DMS53 treated with DMSO at 0.1 percent for 48 hours (cell line): ENCODE measurements around the gene UTP15.

ENCODE experiments used
- DNase-seq: peaks from one replicate; lab custom pipeline; 2025; ENCODE audit not compliant: unreplicated experiment; lab: John Stamatoyannopoulos, UW

The UTP15 gene, protein sequence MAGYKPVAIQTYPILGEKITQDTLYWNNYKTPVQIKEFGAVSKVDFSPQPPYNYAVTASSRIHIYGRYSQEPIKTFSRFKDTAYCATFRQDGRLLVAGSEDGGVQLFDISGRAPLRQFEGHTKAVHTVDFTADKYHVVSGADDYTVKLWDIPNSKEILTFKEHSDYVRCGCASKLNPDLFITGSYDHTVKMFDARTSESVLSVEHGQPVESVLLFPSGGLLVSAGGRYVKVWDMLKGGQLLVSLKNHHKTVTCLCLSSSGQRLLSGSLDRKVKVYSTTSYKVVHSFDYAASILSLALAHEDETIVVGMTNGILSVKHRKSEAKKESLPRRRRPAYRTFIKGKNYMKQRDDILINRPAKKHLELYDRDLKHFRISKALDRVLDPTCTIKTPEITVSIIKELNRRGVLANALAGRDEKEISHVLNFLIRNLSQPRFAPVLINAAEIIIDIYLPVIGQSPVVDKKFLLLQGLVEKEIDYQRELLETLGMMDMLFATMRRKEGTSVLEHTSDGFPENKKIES

DNA sequence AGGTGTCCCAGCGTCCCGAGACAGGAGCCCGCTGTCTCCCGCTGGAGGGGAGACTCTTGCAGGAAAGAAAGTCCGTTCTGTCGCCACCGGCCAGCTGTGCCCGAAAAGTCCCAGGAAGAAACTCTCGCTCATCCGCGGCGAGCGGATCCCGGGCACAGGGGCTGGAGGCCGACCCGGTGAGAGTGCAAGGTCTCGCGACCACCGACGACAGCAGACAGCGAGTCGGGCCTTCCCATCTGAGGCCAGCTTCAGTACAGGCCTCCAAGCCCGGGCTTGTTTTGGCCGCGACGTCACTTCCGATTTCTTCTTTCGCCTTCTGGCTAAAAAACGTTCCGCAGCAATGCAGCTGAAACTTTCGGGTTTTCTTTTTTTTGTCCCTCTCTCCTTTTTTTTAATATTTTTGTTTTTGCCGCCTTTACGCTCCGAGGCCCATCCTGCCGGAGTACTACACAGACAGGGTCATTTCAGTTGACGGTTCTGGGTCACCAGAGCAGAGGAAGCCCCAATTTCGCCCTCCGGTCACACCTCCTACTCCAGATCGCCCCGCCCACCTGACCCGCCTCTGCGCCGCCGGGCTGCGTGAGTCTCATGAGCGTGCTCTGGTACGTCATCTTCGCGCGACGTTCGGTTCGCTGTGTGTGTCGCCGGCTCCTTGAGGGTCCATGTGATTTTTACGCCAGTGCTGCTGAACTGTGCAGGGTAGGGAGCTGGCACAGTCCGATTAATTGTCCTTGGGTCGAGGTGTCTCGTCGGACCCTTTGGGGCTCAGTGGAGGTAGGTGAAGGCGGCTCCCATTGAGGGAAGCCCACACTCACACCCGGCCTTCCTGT lies at the start of gene UTP15, which contains the start of gene ANKRA2:
UTP15 (plus strand) TSS at position 605 of the 830 bp plus-strand sequence. CDS start 1,602 bp downstream, outside the sequence.
ANKRA2 (minus strand) TSS at position 501 of the 830 bp plus-strand sequence. CDS start 2,758 bp downstream, outside the sequence.
- DNase-seq = peak; percentile 88

DNA sequence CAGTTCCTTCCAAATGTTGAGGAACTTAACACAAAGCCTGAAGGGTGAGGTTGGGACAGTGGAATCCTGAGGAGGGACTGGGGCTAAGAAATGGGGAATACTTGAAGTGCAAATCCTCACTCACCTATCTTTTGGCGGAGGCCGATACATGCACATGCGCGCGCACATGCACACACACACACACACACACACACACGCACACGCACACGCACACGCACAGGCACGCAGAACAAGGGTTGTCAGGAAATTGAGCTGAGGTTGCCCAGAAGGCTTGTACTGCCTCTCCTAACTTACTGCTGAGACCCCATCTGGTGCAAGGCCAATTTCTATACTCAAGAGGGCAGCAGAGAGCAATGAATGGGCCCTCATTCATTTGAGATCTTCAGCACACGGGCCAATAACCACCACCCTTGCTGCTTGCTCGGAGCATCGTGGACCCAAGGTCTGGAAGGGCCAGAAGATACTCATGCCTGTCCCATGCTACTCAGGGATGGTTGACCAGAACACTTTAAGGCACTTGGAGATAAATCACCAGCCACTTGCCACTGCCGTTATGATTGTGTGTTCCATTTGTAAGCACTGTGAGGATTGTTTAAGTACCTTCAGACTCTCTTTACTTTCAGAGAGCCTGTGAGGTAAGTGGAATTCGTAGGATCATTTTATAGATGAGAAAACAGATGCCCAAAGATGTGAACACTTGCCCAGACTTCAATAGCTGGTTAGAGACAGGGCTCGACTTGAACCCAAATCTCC lies 45.8 kb upstream of the UTP15 start:
- DNase-seq = peak; percentile 81

DNA sequence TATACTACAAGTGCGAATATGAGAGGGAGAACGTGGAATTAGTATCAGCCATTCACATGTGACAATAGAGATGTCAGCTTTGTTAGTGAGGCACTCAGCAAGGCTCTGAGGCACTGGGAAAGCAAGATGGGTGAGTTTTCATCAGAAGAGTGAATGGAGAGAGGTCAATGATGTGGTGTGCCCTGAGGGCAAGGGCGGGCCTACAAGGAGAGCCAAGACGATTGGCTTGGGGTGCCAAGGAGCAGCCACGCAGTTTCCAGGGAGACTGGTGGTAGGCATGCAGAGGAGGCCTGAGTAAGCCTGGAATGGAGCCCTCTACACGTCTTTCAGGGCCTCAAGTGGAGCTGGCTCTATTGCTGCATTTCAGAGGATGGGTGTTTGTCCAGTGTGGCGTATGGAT lies 42.6 kb upstream of the UTP15 start:
- DNase-seq = no peak

DNA sequence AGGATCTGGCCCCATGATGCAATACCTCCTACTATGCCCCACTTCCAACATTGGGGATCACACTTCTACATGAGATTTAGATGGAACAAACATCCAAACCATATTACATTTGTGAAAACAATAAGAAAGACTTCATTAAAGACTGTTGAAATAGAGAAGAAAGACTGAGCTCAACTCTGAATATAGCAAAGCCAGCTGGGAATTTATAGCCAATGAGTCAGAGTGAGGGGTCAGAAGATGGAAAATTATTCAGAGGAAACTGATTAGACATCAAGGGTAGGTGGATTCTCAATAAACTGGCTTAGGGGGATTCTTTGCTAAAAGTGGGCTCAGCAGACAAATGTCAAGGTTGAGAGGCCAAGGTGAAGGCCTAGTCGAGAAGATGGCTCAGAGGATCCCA lies 41.7 kb upstream of the UTP15 start:
- DNase-seq = no peak

DNA sequence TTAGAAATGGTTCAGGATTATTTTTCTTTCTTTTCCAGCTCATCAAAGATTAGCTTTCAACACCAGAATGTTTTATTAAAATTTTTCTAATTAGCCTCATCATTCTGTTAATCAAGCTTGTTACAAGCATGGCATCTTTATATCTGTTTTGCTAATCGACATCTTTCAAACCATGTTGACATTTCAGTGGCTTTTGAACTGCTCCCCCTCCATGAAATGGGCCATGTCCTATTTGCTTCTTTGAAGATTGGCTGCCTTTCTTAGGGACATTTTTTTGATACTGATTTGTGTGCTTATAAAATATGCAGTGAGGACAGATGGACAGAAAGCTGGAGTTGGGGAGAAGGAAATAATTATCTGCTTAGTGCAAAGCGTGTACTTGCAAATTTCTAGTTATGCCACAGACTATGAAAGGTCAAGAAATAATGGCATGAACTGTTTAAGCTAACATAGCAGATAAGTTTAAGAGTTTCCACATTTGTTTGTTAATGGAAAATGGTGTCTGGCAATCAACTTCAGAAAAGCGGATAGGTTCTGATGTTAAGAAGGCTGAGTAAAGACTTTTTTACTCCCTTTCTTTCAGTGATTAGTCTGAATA lies 39.8 kb upstream of the UTP15 start:
- DNase-seq = no peak

DNA sequence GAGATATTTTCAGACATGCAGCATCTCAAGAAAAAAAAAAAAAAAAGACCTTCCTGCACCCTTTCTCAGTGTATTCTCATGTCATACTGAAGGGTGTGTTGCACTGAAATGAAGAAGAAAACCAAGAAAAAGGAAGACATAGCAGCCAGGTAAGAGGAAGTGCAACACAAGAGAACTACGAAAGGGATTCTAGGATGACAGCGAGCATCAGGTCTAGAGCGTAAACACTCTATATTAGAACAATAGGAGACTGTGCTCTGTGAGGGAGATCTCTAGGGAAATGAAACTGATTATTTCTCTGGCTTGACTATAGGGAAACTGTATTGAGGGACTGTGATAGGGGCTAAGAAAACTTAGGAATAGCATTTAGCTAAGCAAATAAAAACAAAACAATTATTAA lies 37.3 kb upstream of the UTP15 start:
- DNase-seq = no peak

DNA sequence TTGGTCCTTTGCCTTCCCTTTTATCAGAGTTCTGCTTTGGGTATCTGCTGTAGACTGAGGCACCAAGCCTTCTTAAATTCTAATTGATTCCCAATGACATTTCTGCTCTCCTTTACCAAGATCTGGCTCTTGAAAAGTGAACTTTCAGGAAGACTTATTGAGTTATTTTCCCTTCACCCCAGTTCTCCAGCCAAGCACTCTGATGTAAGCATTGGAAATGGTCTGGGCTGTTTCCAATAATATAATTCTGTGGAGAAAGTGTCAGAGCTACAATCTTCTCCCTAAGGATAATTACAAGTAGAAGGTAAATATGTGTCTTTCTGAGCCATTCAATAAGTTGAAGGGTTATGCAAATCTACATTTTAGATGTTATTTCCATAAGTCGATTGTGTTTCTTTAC lies 36.5 kb upstream of the UTP15 start:
- DNase-seq = no peak

DNA sequence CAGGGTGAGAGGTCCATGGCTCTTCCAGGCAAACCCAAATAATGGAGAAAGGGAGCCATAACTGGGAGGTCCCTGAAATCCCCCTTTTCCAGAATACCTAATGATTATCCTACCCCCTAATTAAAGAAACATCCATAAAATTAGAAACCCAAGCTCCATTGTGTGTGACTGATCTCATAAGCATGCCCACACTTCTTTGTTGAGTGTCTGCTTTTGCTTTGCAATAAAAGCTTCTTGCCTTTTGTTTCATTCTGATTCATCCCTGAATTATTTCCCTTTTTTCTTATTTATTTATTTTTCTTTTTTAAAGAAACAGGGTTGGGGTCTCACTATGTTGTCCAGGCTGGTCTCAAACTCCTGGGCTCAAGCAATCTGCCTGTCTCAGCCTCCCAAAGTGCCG lies 34.2 kb upstream of the UTP15 start:
- no peak for DNase-seq

DNA sequence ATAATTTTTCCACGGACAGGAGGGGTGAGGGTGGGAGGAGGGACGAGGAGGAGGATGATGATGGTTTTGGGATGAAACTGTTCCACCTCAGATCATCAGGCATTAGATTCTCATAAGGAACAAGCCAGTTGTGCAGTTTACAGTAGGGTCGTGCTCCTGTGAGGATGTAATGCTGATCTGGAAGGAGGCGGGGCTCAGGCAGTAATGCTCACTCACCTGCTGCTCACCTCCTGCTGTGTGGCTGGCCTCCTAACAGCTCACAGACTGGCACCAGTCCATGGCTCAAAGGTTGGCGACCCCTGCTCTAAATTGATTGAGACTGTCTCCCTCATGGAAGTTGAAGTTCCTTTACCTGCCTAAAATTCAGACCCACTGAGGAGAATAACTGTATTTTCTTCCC lies 33.3 kb upstream of the UTP15 start:
- no peak for DNase-seq

DNA sequence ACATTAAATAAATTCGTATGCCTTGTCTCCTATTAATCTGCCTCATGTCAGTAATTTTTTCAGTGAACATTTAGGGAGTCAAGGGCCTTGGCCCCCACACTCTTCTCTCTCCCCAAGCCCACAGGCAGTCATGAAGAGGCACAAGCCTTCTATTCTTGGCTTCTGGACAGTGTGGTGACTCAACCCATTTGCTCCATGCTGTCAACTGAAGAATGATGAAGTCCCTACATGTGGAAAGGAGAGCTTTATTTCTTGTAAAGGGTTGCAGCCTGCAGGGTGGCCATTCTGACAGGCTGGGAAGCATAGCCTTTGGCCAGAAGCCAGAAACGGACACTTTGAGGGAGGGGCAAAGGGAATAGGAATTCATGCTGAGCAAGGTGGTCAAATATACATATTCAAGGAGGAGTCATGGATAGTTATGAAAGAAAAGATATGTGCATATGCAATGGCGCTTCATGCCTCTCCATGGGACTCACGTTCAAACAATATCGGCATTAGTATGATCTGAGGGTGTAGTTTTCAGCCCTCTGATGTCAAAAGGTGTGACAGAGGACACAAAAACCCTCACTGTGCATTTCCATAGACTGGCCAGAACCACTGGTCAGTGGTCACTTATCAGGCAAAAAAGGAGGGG lies 31.4 kb upstream of the UTP15 start:
- DNase-seq = no peak

DNA sequence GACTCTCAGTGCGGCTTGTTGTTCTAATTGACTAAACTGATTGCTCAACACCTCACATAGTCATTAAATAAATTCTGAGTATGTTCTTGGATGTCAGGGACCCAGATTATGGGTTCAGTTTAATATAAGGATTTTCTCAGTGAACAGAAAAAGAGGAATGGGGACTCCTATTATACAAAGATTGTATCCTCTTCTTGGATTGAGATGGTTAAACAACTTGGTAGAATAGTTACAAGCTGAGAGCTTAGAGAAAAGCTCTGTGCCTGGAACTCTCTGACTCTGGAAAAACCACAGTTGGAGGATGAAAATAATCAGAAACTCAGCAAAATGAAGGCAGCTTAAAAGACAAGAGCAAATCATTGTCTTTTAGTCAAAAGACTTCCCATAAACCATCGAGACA lies 30.6 kb upstream of the UTP15 start:
- no peak for DNase-seq

DNA sequence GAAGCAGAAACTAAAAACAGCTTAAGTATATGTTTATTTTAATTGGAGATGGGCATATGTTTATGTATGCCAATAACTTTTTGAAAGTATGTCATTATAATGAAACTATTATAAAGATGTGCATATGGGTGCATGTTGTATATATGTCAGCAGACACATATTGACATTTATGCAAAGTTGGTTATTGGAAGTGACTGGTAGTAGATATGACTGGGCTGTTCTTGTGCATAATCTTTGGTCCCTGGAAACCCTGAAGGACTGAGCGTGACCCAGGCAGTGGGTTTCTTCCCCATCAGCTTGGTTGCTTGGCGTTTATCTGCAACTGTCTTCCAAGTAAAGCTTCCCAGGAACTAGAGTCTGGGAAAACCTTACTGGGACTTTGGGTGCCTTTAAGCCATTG lies 25.8 kb upstream of the UTP15 start:
- DNase-seq = no peak

DNA sequence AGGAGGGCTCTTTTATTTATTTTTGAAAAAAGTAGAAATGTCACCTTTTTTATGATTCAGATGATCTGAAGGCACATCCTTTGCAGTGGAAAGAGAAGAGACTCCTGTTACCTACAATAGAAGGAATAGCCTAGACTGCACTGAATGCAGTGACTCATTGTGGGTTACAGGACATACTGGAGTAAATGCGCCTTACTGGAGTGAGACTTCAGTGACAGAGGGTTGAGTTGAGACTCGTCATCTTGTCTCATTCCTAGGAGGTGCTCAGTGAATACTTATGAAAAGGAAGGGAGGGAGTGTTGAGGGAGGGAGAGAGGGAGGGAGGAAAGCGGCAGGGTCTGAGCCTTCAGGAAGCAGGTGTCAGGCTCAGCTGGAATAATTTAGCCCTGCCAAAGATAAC lies 25.4 kb upstream of the UTP15 start:
- DNase-seq = peak; percentile 25

DNA sequence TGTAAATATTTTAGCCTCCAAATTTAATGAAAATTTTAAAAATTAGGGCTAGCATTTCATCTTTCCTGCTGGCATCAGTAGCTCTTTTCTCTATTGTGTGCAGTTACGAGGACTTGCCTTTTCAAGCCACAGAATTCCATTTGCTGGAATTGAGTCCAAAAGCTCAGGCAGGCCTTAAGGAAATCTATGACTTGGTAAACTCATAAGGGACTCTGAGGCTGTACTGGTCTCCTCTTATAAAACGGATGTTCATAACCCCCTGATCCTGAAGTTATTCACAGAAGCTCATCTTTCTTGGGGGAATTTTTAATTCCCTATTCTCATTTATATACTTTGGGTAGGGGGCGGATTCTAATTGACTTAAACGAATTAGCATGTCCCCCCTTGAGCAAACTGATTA lies 23.5 kb upstream of the UTP15 start:
- DNase-seq = no peak

DNA sequence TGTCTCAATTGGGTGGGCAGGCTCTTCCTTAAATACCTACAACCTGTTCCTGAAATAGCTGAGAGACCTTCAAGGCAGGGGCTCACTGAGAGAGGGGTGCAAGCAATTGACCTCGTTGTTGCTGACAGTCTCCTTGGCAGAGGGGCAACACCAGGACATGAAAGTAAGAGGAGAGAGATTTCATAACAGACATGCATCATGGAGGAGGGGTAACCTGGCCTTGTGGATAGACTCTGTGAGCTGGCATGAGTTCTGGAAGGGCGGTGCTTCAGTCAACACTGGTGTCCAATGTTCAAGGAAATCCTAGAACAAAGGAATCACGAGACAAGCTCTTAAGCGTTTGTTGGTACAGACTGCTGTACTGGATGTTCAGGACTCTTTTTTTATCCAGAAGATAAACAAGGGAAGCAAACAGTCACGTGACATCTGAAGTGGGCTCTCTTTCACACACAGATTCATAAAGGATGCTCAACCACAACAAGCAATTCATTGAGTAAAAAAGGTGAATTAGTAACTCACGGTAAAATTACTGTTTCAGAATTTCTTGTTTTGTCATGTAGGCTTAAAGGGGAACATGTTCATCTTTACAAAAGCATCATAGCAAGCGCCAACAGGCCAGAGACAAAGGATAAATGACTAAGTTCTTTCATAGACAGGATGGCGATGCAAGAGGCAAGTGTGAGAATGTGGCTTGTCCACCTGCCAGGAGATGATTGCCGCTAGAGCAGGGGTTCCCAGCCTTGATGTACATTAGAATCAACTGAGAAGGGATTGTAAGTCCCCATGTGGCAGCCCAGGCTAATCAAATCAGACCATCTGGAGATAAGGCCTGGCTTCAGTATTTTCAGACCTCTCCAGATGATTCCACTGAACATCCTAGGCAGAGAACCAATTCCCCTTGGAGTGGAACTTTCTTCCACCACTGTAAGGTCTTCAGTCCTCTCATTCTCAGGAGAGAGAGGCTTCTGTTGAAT lies 20.8 kb upstream of the UTP15 start:
- DNase-seq = peak; percentile 99

DNA sequence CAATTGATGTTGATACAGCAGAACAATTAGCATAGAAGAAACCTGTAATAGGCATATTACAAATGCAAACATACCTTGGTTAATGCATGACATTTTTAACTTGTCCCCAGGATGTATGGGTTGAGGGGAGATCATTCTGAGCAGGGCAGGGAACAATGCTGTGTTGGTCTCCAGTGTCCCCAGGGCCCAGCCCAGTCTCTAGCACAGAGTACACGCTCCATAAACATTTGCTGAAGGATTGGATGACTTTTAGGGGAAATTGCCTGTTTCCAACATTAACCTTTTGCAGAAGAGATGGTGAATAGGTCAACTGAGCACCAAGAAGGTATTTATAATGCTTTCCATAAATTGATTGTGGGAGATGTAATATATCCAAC lies 20.2 kb upstream of the UTP15 start:
- peak; percentile 16 for DNase-seq

DNA sequence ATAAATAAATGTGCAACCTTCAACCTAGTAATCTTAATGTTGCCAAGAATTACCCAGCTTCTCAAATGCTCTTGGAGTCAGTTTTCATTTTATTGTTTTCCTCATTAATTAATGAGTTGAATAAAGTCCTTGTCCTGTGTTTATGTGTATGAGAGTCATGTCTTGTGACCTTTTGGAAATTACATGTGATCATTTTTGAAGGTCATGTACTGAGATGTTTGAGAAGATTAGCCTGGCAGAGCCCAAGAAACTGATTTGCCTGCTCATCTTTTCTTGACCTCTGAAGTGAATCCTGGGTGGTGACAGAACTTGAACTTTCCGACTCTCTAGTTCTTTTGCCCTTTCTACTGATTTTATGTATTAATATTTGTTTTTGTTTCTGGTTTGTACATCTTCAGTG lies 15.5 kb upstream of the UTP15 start:
- no peak for DNase-seq

DNA sequence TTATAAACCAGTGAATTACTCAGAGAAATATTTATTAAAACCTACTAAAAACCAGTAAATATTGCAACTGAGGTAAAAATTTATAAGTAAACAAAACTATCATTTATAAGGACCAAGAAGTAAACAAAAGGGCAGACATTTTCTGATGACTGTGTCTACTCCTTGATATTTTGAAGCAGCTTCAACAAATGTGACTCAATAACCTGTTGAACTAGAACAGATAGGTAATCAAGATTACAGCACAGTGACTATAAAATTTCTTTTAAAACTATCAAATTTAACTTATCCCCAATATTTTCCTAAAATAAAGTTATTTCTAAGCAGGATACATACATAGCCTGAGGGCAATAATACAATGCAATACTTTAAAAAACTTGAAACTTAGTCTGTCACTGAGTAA lies 12.9 kb upstream of the UTP15 start:
- DNase-seq = no peak

DNA sequence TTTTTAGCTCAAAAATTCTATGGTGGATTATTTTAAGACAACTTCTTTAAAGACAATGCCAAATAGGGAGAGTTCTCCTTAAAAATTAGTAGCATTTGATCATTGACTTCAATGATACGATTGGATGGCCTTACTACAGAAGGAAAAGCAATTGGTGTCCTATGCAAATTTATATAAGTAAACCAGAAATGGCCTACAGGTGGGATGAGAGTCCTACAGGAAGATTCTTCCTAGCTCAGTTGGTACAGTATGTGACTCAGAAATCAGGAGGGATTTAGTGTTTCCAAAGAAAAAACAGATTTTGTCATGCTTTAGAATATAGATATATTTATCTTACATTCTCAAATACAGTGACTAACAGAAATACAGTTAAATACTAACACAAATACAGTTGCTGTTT lies 6.6 kb upstream of the UTP15 start:
- no peak for DNase-seq
